MM.1S (cell line): ENCODE data around the gene MPP1.

Experiments used
- DNase-seq: peaks from one replicate; pipeline ENCODE4 v3.0.0-alpha.2; 2015
- H2AFZ ChIP-seq: fragments of 300-600 bp; sonication (generic); 2 replicates; pipeline ENCODE4 v1.6.0; 2016; ENCODE audit warnings: antibody characterized with exemption, low read length
- H3F3A ChIP-seq: fragments of 300-600 bp; sonication (generic); 2 replicates; pipeline ENCODE4 v1.6.1; 2016; ENCODE audit warnings: mild to moderate bottlenecking, antibody characterized with exemption, low read length, moderate library complexity, mixed read lengths; ENCODE audit not compliant: insufficient read depth
- H3K27ac ChIP-seq: fragments of 300-600 bp; sonication (generic); 2 replicates; pipeline ENCODE4 v1.5.1; 2016; ENCODE audit warnings: mild to moderate bottlenecking, low read length
- H3K27me3 ChIP-seq: fragments of 300-600 bp; sonication (generic); replicated peaks from 2 replicates; pipeline ENCODE4 v1.6.0; 2016; ENCODE audit warnings: low read length; ENCODE audit not compliant: insufficient read depth
- H3K36me3 ChIP-seq: fragments of 300-600 bp; sonication (generic); replicated peaks from 2 replicates; pipeline ENCODE4 v1.6.1; 2016; ENCODE audit warnings: mild to moderate bottlenecking, low read length, mixed read lengths; ENCODE audit not compliant: insufficient read depth
- H3K4me1 ChIP-seq: fragments of 300-600 bp; sonication (generic); 2 replicates; pipeline ENCODE4 v1.6.1; 2016; ENCODE audit warnings: low read length, mixed read lengths
- H3K4me2 ChIP-seq: fragments of 300-600 bp; sonication (generic); 2 replicates; pipeline ENCODE4 v1.6.0; 2016; ENCODE audit warnings: low read depth, low read length
- H3K4me3 ChIP-seq: fragments of 300-600 bp; sonication (generic); 2 replicates; pipeline ENCODE4 v1.5.1; 2016; ENCODE audit warnings: low read length, mixed read lengths
- H3K79me2 ChIP-seq: fragments of 300-600 bp; sonication (generic); 2 replicates; pipeline ENCODE4 v1.6.1; 2016; ENCODE audit warnings: mixed run types, low read length, mixed read lengths
- H3K9ac ChIP-seq: fragments of 300-600 bp; sonication (generic); 2 replicates; pipeline ENCODE4 v1.6.1; 2016; ENCODE audit warnings: low read length, mixed read lengths
- H3K9me2 ChIP-seq: fragments of 300-600 bp; sonication (generic); replicated peaks from 2 replicates; pipeline ENCODE4 v1.6.1; 2016; ENCODE audit warnings: mild to moderate bottlenecking, low read length, mixed read lengths; ENCODE audit not compliant: insufficient read depth
- H3K9me3 ChIP-seq: fragments of 300-600 bp; sonication (generic); replicated peaks from 2 replicates; pipeline ENCODE4 v1.6.1; 2016; ENCODE audit warnings: mild to moderate bottlenecking, low read length, mixed read lengths; ENCODE audit not compliant: insufficient read depth
- H4K20me1 ChIP-seq: fragments of 300-600 bp; sonication (generic); 2 replicates; pipeline ENCODE4 v1.6.1; 2016; ENCODE audit warnings: mild to moderate bottlenecking, low read length, moderate library complexity, mixed read lengths; ENCODE audit not compliant: insufficient read depth
- EZH2 ChIP-seq: fragments of 300-600 bp; sonication (generic); optimal IDR thresholded peaks from 2 replicates; pipeline ENCODE3; 2017; ENCODE audit warnings: low read depth, mild to moderate bottlenecking, antibody characterized with exemption, low read length, mixed read lengths
- EZH2phosphoT487 ChIP-seq: fragments of 300-600 bp; sonication (generic); IDR thresholded peaks from 2 replicates; pipeline ENCODE4 v1.6.1; 2018; ENCODE audit warnings: antibody characterized with exemption, low read length
- TF ChIP-seq, protein P1 (sequence below): fragments of 300-600 bp; sonication (generic); IDR thresholded peaks from 2 replicates; pipeline ENCODE4 v1.5.1; 2016; ENCODE audit warnings: antibody characterized with exemption, low read length, mixed read lengths

MPP1 gene

DNA sequence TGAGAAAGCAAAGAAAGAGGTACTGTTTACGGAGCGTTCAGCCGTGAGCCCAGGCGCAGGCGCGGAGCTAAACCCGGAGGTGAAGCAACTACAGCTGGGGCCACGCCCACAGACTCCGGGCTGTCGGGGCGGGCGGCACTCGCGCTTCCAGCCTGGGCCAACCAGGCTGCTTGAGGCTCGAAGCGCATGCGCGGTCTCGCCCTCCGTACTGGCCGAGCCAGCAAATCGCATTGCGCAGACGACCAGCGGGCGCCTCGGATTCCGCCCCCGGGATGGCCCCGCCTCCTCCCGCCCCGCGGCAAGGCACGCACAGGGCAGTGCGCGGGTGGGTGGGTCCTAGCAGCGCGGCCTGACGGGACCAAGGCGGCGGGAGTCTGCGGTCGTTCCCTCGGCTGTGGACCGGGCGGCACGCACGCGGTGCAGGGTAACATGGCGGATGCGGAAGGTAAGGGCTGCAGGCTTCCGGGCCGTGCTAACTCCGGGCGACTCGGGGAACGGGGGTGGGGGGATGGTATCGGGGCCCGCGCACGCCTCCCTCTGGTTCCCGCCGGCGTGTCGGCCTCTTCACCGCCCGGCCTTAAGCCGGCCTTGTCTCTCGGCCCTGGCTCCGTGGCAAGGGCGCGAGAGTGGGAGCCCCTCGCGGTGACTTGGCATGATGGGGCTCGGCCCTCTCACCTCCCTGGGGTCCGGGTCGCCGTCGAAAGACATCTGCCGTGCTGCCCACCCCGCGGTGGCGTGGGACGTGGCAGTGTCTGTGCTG is 42.6 kb downstream of the MPP1 start, which contains the start of gene DKC1:
TSS of gene DKC1 (plus strand) at position 328 of the 760 bp plus-strand sequence. CDS start at position 430, 102 bp downstream.
- TF ChIP-seq EZH2: no peak
- no peak for TF ChIP-seq EZH2phosphoT487
- TF ChIP-seq, protein P1, sequence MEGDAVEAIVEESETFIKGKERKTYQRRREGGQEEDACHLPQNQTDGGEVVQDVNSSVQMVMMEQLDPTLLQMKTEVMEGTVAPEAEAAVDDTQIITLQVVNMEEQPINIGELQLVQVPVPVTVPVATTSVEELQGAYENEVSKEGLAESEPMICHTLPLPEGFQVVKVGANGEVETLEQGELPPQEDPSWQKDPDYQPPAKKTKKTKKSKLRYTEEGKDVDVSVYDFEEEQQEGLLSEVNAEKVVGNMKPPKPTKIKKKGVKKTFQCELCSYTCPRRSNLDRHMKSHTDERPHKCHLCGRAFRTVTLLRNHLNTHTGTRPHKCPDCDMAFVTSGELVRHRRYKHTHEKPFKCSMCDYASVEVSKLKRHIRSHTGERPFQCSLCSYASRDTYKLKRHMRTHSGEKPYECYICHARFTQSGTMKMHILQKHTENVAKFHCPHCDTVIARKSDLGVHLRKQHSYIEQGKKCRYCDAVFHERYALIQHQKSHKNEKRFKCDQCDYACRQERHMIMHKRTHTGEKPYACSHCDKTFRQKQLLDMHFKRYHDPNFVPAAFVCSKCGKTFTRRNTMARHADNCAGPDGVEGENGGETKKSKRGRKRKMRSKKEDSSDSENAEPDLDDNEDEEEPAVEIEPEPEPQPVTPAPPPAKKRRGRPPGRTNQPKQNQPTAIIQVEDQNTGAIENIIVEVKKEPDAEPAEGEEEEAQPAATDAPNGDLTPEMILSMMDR: no peak
- Histone ChIP-seq H4K20me1 (no peaks in the 10 kb centered on the region), H3K9ac (peak within 1 kb of the TSS; percentile 86), H3F3A (peaks cover 5% of the 10 kb centered on the region; the same call in 1 of the 2 replicates), H3K4me1 (no peaks in the 10 kb centered on the region), H3K9me3 (no peaks in the 10 kb centered on the region), H3K36me3 (no peaks in the 10 kb centered on the region; the same call in 1 of the 2 replicates), H3K4me3 (peak within 1 kb of the TSS; percentile 88), H3K27me3 (no peaks in the 10 kb centered on the region), H3K4me2 (peak within 1 kb of the TSS; percentile 72), H3K27ac (peak within 1 kb of the TSS; percentile 71), H3K9me2 (no peaks in the 10 kb centered on the region), H2AFZ (peak within 1 kb of the TSS; percentile 64), H3K79me2 (peaks cover 48% of the 10 kb centered on the region)
- peak; percentile 96 for DNase-seq

DNA sequence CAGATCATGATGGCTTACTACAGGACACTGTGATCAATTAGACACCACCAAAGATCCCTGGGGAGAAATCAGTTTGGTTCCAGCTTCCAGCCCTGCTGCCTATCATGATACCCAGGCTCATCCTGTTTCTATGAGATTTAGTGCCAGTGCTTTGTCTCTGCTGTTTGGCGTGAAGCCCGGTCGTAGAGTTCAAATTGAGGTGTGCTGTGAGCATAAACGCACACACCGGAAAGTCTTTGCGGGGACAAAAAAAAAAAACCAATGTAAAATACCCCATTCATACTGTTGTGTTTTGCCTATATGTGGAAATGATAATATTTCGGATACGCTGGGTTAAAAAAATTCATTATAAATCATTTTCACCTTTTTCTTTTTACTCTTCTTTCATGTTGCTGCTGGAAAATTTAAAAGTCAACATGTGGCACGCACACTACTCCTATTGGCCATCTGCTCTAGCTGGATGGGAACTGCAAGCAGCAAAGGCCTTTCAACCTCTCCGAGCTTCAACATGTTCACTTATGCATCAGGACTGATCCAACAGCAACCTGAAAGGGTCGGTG is 43.2 kb downstream of the MPP1 start:
- Histone ChIP-seq H3K79me2 (peaks cover 42% of the 10 kb centered on the region), H3F3A (peaks cover 5% of the 10 kb centered on the region; the same call in 1 of the 2 replicates), H4K20me1 (no peaks in the 10 kb centered on the region), H3K9ac (peak overlapping the region; percentile 63; the same call in 1 of the 2 replicates), H3K4me3 (peak overlapping the region; percentile 88), H3K4me2 (peak overlapping the region; percentile 72), H2AFZ (peak overlapping the region; percentile 64), H3K27me3 (no peaks in the 10 kb centered on the region), H3K4me1 (no peaks in the 10 kb centered on the region), H3K36me3 (no peaks in the 10 kb centered on the region; the same call in 1 of the 2 replicates), H3K9me3 (no peaks in the 10 kb centered on the region), H3K9me2 (no peaks in the 10 kb centered on the region), H3K27ac (peak overlapping the region; percentile 71; the same call in 1 of the 2 replicates)
- no peak for DNase-seq
- TF ChIP-seq EZH2 (no peak), EZH2phosphoT487 (no peak)
- TF ChIP-seq, protein P1: no peak

DNA sequence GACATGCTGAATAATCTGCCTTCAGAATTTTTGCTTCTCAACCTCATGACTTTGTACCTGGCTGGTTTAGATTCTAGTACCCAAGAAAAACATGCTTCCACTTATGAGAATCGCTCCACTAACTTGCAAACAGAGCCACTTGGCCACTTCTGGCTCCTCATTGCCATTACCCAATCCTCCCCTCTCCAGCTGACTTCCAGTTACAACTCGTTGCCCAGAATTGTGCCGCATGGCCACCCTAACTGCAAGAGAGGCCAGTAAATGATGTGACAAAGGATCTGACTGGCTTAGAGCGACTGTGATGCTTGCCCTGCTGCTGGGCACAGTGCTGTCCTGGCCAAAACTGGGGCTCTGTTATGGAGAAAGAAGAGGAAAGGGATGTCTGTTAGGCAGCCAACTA is 46.6 kb downstream of the MPP1 start:
- H4K20me1 ChIP-seq: no peaks in the 10 kb centered on the region

More for the DNA sequence above, 46.6 kb downstream of the MPP1 start:
- no peak for DNase-seq
- Histone ChIP-seq H3K79me2 (peaks cover 11% of the 10 kb centered on the region), H3K4me3 (no peak overlapping the region), H3K27ac (no peak overlapping the region), H3F3A (peaks cover 5% of the 10 kb centered on the region; the same call in 1 of the 2 replicates), H3K9me2 (no peaks in the 10 kb centered on the region), H3K4me1 (no peaks in the 10 kb centered on the region), H2AFZ (no peak overlapping the region), H3K9ac (no peak overlapping the region), H3K4me2 (no peak overlapping the region), H3K9me3 (no peaks in the 10 kb centered on the region), H3K36me3 (no peaks in the 10 kb centered on the region), H3K27me3 (no peaks in the 10 kb centered on the region)
- TF ChIP-seq EZH2 (no peak), EZH2phosphoT487 (no peak)
- TF ChIP-seq, protein P1: no peak
